GM23338 (cell line): Measurements from ENCODE around the gene TTLL8. TPM values are rescaled to one million over a fixed set of nuclear protein-coding genes. Genes with fewer than 3 reads are reported as not detected.

Source experiments
- ATAC-seq: fragments of 200-7000 bp; cut with Tn5 transposase; 3 replicates; pipeline ENCODE4 v1.9.1; 2020
- DNase-seq: peaks from one replicate; pipeline ENCODE4 v3.0.0-alpha.2; 2015; ENCODE audit warnings: low spot score
- H2AFZ ChIP-seq: fragments of 200-600 bp; sonication (generic); 2 replicates; pipeline ENCODE4 v1.8.0; 2016; ENCODE audit warnings: antibody characterized with exemption, mild to moderate bottlenecking, moderate library complexity
- H3F3A ChIP-seq: fragments of 200-600 bp; sonication (generic); replicated peaks from 2 replicates; pipeline ENCODE4 v1.8.0; 2017; ENCODE audit warnings: antibody characterized with exemption, mixed run types, low read depth
- H3K27ac ChIP-seq: fragments of 200-600 bp; sonication (generic); 2 replicates; pipeline ENCODE4 v1.6.1; 2016; ENCODE audit warnings: low read depth
- H3K27me3 ChIP-seq: fragments of 200-600 bp; sonication (generic); 2 replicates; pipeline ENCODE4 v1.8.0; 2016; ENCODE audit warnings: mild to moderate bottlenecking, mixed run types, moderate library complexity; ENCODE audit not compliant: insufficient read depth
- H3K36me3 ChIP-seq: fragments of 200-600 bp; sonication (generic); 2 replicates; pipeline ENCODE4 v1.8.0; 2016; ENCODE audit warnings: mild to moderate bottlenecking; ENCODE audit not compliant: insufficient read depth
- H3K4me1 ChIP-seq: fragments of 200-600 bp; sonication (generic); 2 replicates; pipeline ENCODE4 v1.8.0; 2016; ENCODE audit warnings: mild to moderate bottlenecking, moderate library complexity; ENCODE audit not compliant: insufficient read depth
- H3K4me2 ChIP-seq: fragments of 200-600 bp; sonication (generic); 2 replicates; pipeline ENCODE4 v1.7.1; 2017; ENCODE audit warnings: mixed run types
- H3K4me3 ChIP-seq: fragments of 200-600 bp; sonication (generic); 2 replicates; pipeline ENCODE4 v1.6.1; 2016; ENCODE audit warnings: mixed run types
- H3K79me2 ChIP-seq: fragments of 200-600 bp; sonication (generic); replicated peaks from 2 replicates; pipeline ENCODE4 v1.8.0; 2017; ENCODE audit warnings: mild to moderate bottlenecking; ENCODE audit not compliant: insufficient read depth
- H3K9me2 ChIP-seq: fragments of 200-600 bp; sonication (generic); 2 replicates; pipeline ENCODE4 v1.8.0; 2017; ENCODE audit not compliant: insufficient read depth
- H4K20me1 ChIP-seq: fragments of 200-600 bp; sonication (generic); replicated peaks from 2 replicates; pipeline ENCODE4 v1.8.0; 2017; ENCODE audit warnings: mild to moderate bottlenecking; ENCODE audit not compliant: insufficient read depth
- H3K27ac Mint-ChIP-seq: 2 replicates; pipeline ENCODE4 v1.8.0; 2020; ENCODE audit warnings: inconsistent platforms, mild to moderate bottlenecking, moderate library complexity, mixed read lengths
- H3K27me3 Mint-ChIP-seq: 3 replicates; pipeline ENCODE4 v1.8.0; 2022; ENCODE audit warnings: low read depth, mild to moderate bottlenecking, moderate library complexity, mixed read lengths, inconsistent platforms; ENCODE audit not compliant: insufficient read depth, poor library complexity
- H3K36me3 Mint-ChIP-seq: 3 replicates; pipeline ENCODE4 v1.8.0; 2021; ENCODE audit warnings: low read depth, mild to moderate bottlenecking, inconsistent platforms, moderate library complexity, mixed read lengths
- H3K4me1 Mint-ChIP-seq: 3 replicates; pipeline ENCODE4 v1.8.0; 2020; ENCODE audit warnings: mild to moderate bottlenecking, inconsistent platforms, mixed read lengths
- H3K4me3 Mint-ChIP-seq: 3 replicates; pipeline ENCODE4 v1.8.0; 2021; ENCODE audit warnings: moderate library complexity, mild to moderate bottlenecking, inconsistent platforms, mixed read lengths
- H3K9me3 Mint-ChIP-seq: 3 replicates; pipeline ENCODE4 v1.8.0; 2020; ENCODE audit warnings: moderate library complexity, mild to moderate bottlenecking, inconsistent platforms, mixed read lengths
- CREB1 ChIP-seq: fragments of 250-450 bp; sonication (Bioruptor Pico); IDR thresholded peaks from 2 replicates; pipeline ENCODE4 v1.5.0; 2020; ENCODE audit warnings: low read depth, mild to moderate bottlenecking, moderate library complexity
- CTCF ChIP-seq, 2 experiments: fragments of 200-600 bp in 1 of 2; sonication (generic) in 1 of 2; conservative IDR thresholded peaks; 2 replicates each; pipeline versions ENCODE4 v1.5.1 to v1.6.1; 2016 to 2017; ENCODE audit warnings: antibody characterized with exemption in 2 of 2, low read depth in 2 of 2, mild to moderate bottlenecking in 2 of 2, moderate library complexity in 1 of 2
- ETS1 ChIP-seq: IDR thresholded peaks from 2 replicates; pipeline ENCODE4 v1.6.1; 2016; ENCODE audit warnings: antibody characterized with exemption
- EZH2 ChIP-seq: fragments of 200-600 bp; sonication (generic); IDR thresholded peaks from one replicate; pipeline ENCODE4 v1.8.0; 2017; ENCODE audit warnings: antibody characterized with exemption, mild to moderate bottlenecking, low read depth; ENCODE audit not compliant: unreplicated experiment
- EZH2phosphoT487 ChIP-seq: fragments of 200-600 bp; sonication (generic); IDR thresholded peaks from one replicate; pipeline ENCODE4 v1.8.1; 2018; ENCODE audit warnings: antibody characterized with exemption; ENCODE audit not compliant: unreplicated experiment
- JUNB ChIP-seq: IDR thresholded peaks from one replicate; pipeline ENCODE4 v1.6.1; 2016; ENCODE audit warnings: antibody characterized with exemption; ENCODE audit not compliant: unreplicated experiment
- NANOG ChIP-seq: IDR thresholded peaks from 2 replicates; pipeline ENCODE4 v1.6.1; 2016; ENCODE audit warnings: antibody characterized with exemption, borderline replicate concordance
- POLR2AphosphoS5 ChIP-seq: IDR thresholded peaks from 2 replicates; pipeline ENCODE4 v1.6.1; 2016; ENCODE audit warnings: antibody characterized with exemption, low read depth
- REST ChIP-seq: IDR thresholded peaks from one replicate; pipeline ENCODE4 v1.6.1; 2018; ENCODE audit warnings: antibody characterized with exemption; ENCODE audit not compliant: unreplicated experiment
- STAT1 ChIP-seq: IDR thresholded peaks from one replicate; pipeline ENCODE4 v1.6.1; 2016; ENCODE audit warnings: antibody characterized with exemption; ENCODE audit not compliant: unreplicated experiment
- ZNF114 ChIP-seq: fragments of 250-450 bp; sonication (Bioruptor Pico); IDR thresholded peaks from 2 replicates; pipeline ENCODE4 v1.5.0; 2020; ENCODE audit warnings: mild to moderate bottlenecking, moderate library complexity
- ZNF331 ChIP-seq: fragments of 250-450 bp; sonication (Bioruptor Pico); IDR thresholded peaks from 2 replicates; pipeline ENCODE4 v1.5.0; 2020; ENCODE audit warnings: low read depth, mild to moderate bottlenecking, moderate library complexity
- ZNF462 ChIP-seq: fragments of 250-450 bp; sonication (Bioruptor Pico); IDR thresholded peaks from 2 replicates; pipeline ENCODE4 v1.5.0; 2020; ENCODE audit warnings: mild to moderate bottlenecking, moderate library complexity
- polyA plus RNA-seq: library from polyadenylated mRNA; unstranded; fragments of >200 nt; fragmentation: Nextera tagmentation; extraction: Ambion mirVana; gene quantifications from 2 replicates; pipeline ENCODE4 v1.2.1, GENCODE V29; 2016
- total RNA-seq: library from RNA; depleted of rRNA; stranded (reverse); fragments of >200 nt; shearing (Covaris generic); gene quantifications from 2 replicates; pipeline ENCODE4 v1.2.3, GENCODE V29; 2014

Gene TTLL8
- total and polyA plus RNA-seq, 2 experiments from 2014 or later, result not detected

- Histone ChIP-seq H3K4me2 (no peak overlapping the region), H3K4me3 (no peak overlapping the region), H3K4me1 (no peaks in the 10 kb centered on the region; the same call in 1 of the 2 replicates), H3K9me2 (no peaks in the 10 kb centered on the region), H3F3A (peaks cover 5% of the 10 kb centered on the region; the same call in 1 of the 2 replicates), H4K20me1 (no peaks in the 10 kb centered on the region), H3K27ac (no peak overlapping the region), H2AFZ (no peak overlapping the region), H3K27me3 (peaks cover 23% of the 10 kb centered on the region), H3K79me2 (no peaks in the 10 kb centered on the region), H3K36me3 (no peaks in the 10 kb centered on the region)
- TF ChIP-seq CTCF (conservative IDR thresholded peaks at IDR 0.05; ENCODE audit: low read depth in 2 of 2) (no peak), NANOG (no peak), ZNF462 (CRISPR knock-in tag) (no peak), STAT1 (no peak), EZH2phosphoT487 (no peak), POLR2AphosphoS5 (no peak), EZH2 (no peak), REST (no peak), ZNF331 (no peak), ZNF114 (CRISPR knock-in tag) (no peak), JUNB (no peak), ETS1 (no peak), CREB1 (CRISPR knock-in tag) (no peak)
- Mint-ChIP-seq H3K4me1 (peaks cover 10% of the 10 kb centered on the region), H3K36me3 (peaks cover 7% of the 10 kb centered on the region; the same call in 1 of the 3 replicates), H3K9me3 (peaks cover 8% of the 10 kb centered on the region; the same call in 2 of the 3 replicates), H3K27me3 (peaks cover 15% of the 10 kb centered on the region), H3K4me3 (no peak overlapping the region), H3K27ac (no peak overlapping the region)
- no peak for ATAC-seq
- DNase-seq, result no peak
Observed at GRCh38 chr22:50086526-50086925, 28.4 kb upstream of the TTLL8 start.
